Measurements from ENCODE around the gene C19orf12. TPM values are rescaled to one million over a fixed set of nuclear protein-coding genes. Genes with fewer than 3 reads are reported as not detected.

C19orf12 gene
- total and polyA plus RNA-seq, 2 donors (not counting 1 experiment from before 2014, with no cell fraction given) = 25.4 to 26.8 TPM

DNA sequence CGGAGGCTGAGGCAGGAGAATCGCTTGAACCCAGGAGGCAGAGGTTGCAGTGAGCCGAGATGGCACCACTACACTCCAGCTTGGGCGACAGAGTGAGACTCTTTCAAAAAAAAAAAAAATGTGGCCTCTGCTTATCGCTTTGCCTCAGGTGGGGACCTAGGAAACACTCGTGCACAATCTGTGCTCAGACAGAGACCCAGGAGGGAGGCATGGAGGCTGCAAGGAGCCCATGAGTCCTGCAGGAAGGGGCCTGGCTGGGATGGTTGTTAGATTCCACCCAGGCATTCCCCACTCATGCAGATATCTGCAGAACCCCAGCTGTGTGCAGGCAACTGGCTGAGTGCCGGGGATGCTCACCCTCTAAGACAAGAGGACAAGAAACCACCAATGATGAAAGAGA, 43.8 kb upstream of the C19orf12 start:
- no peak for TF ChIP-seq EZH2 (IDR thresholded peaks at IDR 0.05; ENCODE audit: low read length, missing control alignments)
- TF ChIP-seq, protein P1, sequence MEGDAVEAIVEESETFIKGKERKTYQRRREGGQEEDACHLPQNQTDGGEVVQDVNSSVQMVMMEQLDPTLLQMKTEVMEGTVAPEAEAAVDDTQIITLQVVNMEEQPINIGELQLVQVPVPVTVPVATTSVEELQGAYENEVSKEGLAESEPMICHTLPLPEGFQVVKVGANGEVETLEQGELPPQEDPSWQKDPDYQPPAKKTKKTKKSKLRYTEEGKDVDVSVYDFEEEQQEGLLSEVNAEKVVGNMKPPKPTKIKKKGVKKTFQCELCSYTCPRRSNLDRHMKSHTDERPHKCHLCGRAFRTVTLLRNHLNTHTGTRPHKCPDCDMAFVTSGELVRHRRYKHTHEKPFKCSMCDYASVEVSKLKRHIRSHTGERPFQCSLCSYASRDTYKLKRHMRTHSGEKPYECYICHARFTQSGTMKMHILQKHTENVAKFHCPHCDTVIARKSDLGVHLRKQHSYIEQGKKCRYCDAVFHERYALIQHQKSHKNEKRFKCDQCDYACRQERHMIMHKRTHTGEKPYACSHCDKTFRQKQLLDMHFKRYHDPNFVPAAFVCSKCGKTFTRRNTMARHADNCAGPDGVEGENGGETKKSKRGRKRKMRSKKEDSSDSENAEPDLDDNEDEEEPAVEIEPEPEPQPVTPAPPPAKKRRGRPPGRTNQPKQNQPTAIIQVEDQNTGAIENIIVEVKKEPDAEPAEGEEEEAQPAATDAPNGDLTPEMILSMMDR (conservative IDR thresholded peaks at IDR 0.05 in 1 of 2, IDR thresholded peaks at IDR 0.05 in 1 of 2; ENCODE audit: low read depth in 1 of 2, low read length in 2 of 2) = no peak
- Histone ChIP-seq H3K27me3 (ENCODE audit: control insufficient read depth, insufficient read depth, low read length) (no peaks in the 10 kb centered on the region), H4K20me1 (ENCODE audit: control insufficient read depth, extremely low read depth, insufficient read depth, low read length) (no peaks in the 10 kb centered on the region), H3K4me1 (ENCODE audit: control insufficient read depth, extremely low read depth, insufficient read depth, low read length) (no peaks in the 10 kb centered on the region), H3K9ac (ENCODE audit: insufficient read depth, low read length) (no peak overlapping the region), H3K4me3 (replicated peaks in 1 of 4; ENCODE audit: control extremely low read depth in 1 of 4, insufficient read depth in 1 of 4, low read depth in 3 of 4, low read length in 4 of 4) (no peak overlapping the region), H2AFZ (ENCODE audit: low read length) (no peak overlapping the region), H3K4me2 (ENCODE audit: extremely low read depth, insufficient read depth, low read length) (no peak overlapping the region), H3K27ac (ENCODE audit: insufficient read depth, low read length) (no peak overlapping the region), H3K36me3 (ENCODE audit: control insufficient read depth, insufficient read depth, low read length) (no peaks in the 10 kb centered on the region), H3K9me3 (ENCODE audit: control insufficient read depth, insufficient read depth, low read depth, low read length) (no peaks in the 10 kb centered on the region), H3K79me2 (ENCODE audit: control insufficient read depth, insufficient read depth, low read length) (no peaks in the 10 kb centered on the region)
- DNase-seq (ENCODE audit: low read depth in 2 of 2) = no peak

DNA sequence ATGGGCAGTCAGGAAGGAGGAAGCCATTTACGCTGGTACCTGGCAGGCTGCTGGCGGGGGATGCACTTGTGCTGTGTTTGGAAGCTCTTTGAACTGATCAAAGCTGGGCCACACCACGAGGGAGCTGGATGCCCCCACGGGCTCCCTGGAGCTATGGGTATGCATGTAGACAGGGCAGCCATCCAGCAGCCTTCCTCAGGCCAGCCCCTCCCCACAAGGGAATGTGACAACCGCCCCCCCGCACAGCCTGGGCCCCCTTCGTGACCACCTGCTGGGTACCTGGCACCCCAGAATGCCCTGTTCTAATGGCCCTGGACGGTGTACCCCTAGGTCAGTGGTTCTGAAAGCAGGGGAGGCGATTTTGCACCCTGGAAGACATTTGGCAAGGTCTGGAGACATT, 42.5 kb upstream of the C19orf12 start:
- Histone ChIP-seq H3K9me3 (ENCODE audit: control insufficient read depth, insufficient read depth, low read depth, low read length) (no peaks in the 10 kb centered on the region), H3K36me3 (ENCODE audit: control insufficient read depth, insufficient read depth, low read length) (no peaks in the 10 kb centered on the region), H3K9ac (ENCODE audit: insufficient read depth, low read length) (no peak overlapping the region), H3K79me2 (ENCODE audit: control insufficient read depth, insufficient read depth, low read length) (no peaks in the 10 kb centered on the region), H3K27me3 (ENCODE audit: control insufficient read depth, insufficient read depth, low read length) (no peaks in the 10 kb centered on the region), H4K20me1 (ENCODE audit: control insufficient read depth, extremely low read depth, insufficient read depth, low read length) (no peaks in the 10 kb centered on the region), H3K4me2 (ENCODE audit: extremely low read depth, insufficient read depth, low read length) (no peak overlapping the region), H3K4me3 (replicated peaks in 1 of 4; ENCODE audit: control extremely low read depth in 1 of 4, insufficient read depth in 1 of 4, low read depth in 3 of 4, low read length in 4 of 4) (no peak overlapping the region), H3K27ac (ENCODE audit: insufficient read depth, low read length) (no peak overlapping the region), H2AFZ (ENCODE audit: low read length) (no peak overlapping the region), H3K4me1 (ENCODE audit: control insufficient read depth, extremely low read depth, insufficient read depth, low read length) (no peaks in the 10 kb centered on the region)
- DNase-seq (ENCODE audit: low read depth in 2 of 2) = no peak
- no peak for TF ChIP-seq EZH2 (IDR thresholded peaks at IDR 0.05; ENCODE audit: low read length, missing control alignments)
- TF ChIP-seq, protein P1 (conservative IDR thresholded peaks at IDR 0.05 in 1 of 2, IDR thresholded peaks at IDR 0.05 in 1 of 2; ENCODE audit: low read depth in 1 of 2, low read length in 2 of 2) = no peak

DNA sequence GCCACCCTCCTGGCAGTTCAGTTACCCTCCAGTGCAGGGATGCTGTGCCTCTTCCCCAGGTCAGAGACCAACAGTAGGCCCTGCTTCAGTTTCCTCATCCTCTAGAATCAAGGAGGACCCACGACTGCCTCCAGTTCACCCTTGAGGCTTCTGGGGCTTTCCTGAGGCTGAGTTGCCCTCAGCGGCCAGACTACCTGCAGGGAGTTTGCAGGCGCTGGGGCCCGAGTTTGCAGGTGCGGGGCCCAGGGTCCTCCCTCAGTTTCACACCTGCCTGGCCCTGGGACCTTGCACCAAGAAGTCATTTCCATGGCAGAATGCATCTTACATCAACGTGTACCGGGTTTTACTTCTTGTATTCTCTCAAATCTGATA, 38.9 kb upstream of the C19orf12 start:
- Histone ChIP-seq H2AFZ (ENCODE audit: low read length) (no peak overlapping the region), H3K27me3 (ENCODE audit: control insufficient read depth, insufficient read depth, low read length) (no peaks in the 10 kb centered on the region), H3K9ac (ENCODE audit: insufficient read depth, low read length) (no peak overlapping the region), H3K4me2 (ENCODE audit: extremely low read depth, insufficient read depth, low read length) (no peak overlapping the region), H3K27ac (ENCODE audit: insufficient read depth, low read length) (no peak overlapping the region), H3K79me2 (ENCODE audit: control insufficient read depth, insufficient read depth, low read length) (no peaks in the 10 kb centered on the region), H3K9me3 (ENCODE audit: control insufficient read depth, insufficient read depth, low read depth, low read length) (no peaks in the 10 kb centered on the region), H3K4me1 (ENCODE audit: control insufficient read depth, extremely low read depth, insufficient read depth, low read length) (no peaks in the 10 kb centered on the region), H3K4me3 (replicated peaks in 1 of 4; ENCODE audit: control extremely low read depth in 1 of 4, insufficient read depth in 1 of 4, low read depth in 3 of 4, low read length in 4 of 4) (no peak overlapping the region), H3K36me3 (ENCODE audit: control insufficient read depth, insufficient read depth, low read length) (no peaks in the 10 kb centered on the region), H4K20me1 (ENCODE audit: control insufficient read depth, extremely low read depth, insufficient read depth, low read length) (no peaks in the 10 kb centered on the region)
- no peak for DNase-seq (ENCODE audit: low read depth in 2 of 2)
- TF ChIP-seq, protein P1 (conservative IDR thresholded peaks at IDR 0.05 in 1 of 2, IDR thresholded peaks at IDR 0.05 in 1 of 2; ENCODE audit: low read depth in 1 of 2, low read length in 2 of 2) = no peak
- no peak for TF ChIP-seq EZH2 (IDR thresholded peaks at IDR 0.05; ENCODE audit: low read length, missing control alignments)
